Left lung (tissue), 10 donors: ENCODE results near the gene GYPC. TPM values are rescaled to one million over a fixed set of nuclear protein-coding genes. Genes with fewer than 3 reads are reported as not detected.

Source experiments
- ATAC-seq: fragments of 200-7000 bp; cut with Tn5 transposase; one replicate; pipeline ENCODE4 v1.9.1; 2020; ENCODE audit warnings: moderate library complexity
- DNase-seq, 4 donors: peaks; one replicate each; pipeline ENCODE4 v3.0.0-alpha.2; 2013 to 2020
- H3K27ac ChIP-seq, 2 donors: fragments of 200-600 bp; sonication (generic) in 1 of 2; one replicate each; pipeline versions ENCODE4 v1.5.0 to v1.8.0; 2020 to 2021
- H3K27me3 ChIP-seq, 2 donors: fragments of 200-600 bp; sonication (generic) in 1 of 2; one replicate each; pipeline versions ENCODE4 v1.5.0 to v1.8.0; 2020 to 2021
- H3K36me3 ChIP-seq, 2 donors: fragments of 200-600 bp; sonication (generic) in 1 of 2; one replicate each; pipeline versions ENCODE4 v1.5.0 to v1.8.0; 2020 to 2021
- H3K4me1 ChIP-seq, 2 donors: fragments of 200-600 bp; one replicate each; pipeline ENCODE4 v1.8.0; 2021
- H3K4me3 ChIP-seq, 2 donors: fragments of 200-600 bp; sonication (generic) in 1 of 2; one replicate each; pipeline versions ENCODE4 v1.5.0 to v1.8.0; 2020 to 2021; ENCODE audit warnings: mild to moderate bottlenecking in 1 of 2
- H3K9me3 ChIP-seq, 2 donors: fragments of 200-600 bp; sonication (generic) in 1 of 2; one replicate each; pipeline versions ENCODE4 v1.5.0 to v1.8.0; 2020 to 2021
- CTCF ChIP-seq, 2 donors: fragments of 200-600 bp; sonication (generic) in 1 of 2; IDR thresholded peaks; one replicate each; pipeline versions ENCODE4 v1.5.0 to v1.8.0; 2021; ENCODE audit warnings: antibody characterized with exemption in 2 of 2
- intact Hi-C, 2 donors: fragments of 100-400 bp; cut with DNase I; formaldehyde crosslinking; loops; one replicate each; pipeline versions ENCODE4 v1.11.2 to v1.14.2; 2022
- polyA plus RNA-seq, 6 donors: library from polyadenylated mRNA; unstranded; fragments of 120-200 nt; gene quantifications; one replicate each; pipeline ENCODE4 v1.2.1, GENCODE V29; 2013; ENCODE audit not compliant: insufficient read length in 6 of 6
- total RNA-seq, 2 donors: library from RNA; stranded (reverse); fragmentation: NEBNext Ultra II Directional; extraction: Animal tissue kit (Norgen Biotek cat#: 25700); gene quantifications; one replicate each; pipeline ENCODE4 v1.2.1, GENCODE V29; 2021
- donor health status: DM: no; HTN: yes; CAD: no.
- donor health status: DM: no; HTN: no; CAD: no.

The GYPC gene
- total and polyA plus RNA-seq, 8 donors, result 44.0 to 92.8 (median 73.9) TPM

- no peak for TF ChIP-seq CTCF (IDR thresholded peaks at IDR 0.05)
- intact Hi-C loops, result no loop called here
- no peaks in the 10 kb centered on the region for H3K36me3 ChIP-seq
- H3K27me3 ChIP-seq, result no peaks in the 10 kb centered on the region
- no peaks in the 10 kb centered on the region for H3K4me1 ChIP-seq
- H3K4me3 ChIP-seq, result no peak overlapping the region
- ATAC-seq, result peak; percentile 23
- no peak overlapping the region for H3K27ac ChIP-seq
- peaks cover 0 to 10% of the 10 kb centered on the region in 2 donors for H3K9me3 ChIP-seq
- DNase-seq, result no peak
Measured at GRCh38 chr2:126620302-126620701, 35.7 kb upstream of the GYPC start.

GRCh38 chr2:126623000-126623399 is 33.0 kb upstream of the GYPC start:
- no peak for ATAC-seq
- intact Hi-C loops, result no loop called here
- no peak for TF ChIP-seq CTCF (IDR thresholded peaks at IDR 0.05)
- H3K27me3 ChIP-seq, result no peaks in the 10 kb centered on the region
- no peak for DNase-seq
- H3K27ac ChIP-seq, result no peak overlapping the region
- no peaks in the 10 kb centered on the region for H3K36me3 ChIP-seq
- H3K4me1 ChIP-seq, result no peaks in the 10 kb centered on the region
- no peak overlapping the region for H3K4me3 ChIP-seq
- H3K9me3 ChIP-seq, result peaks cover 0 to 10% of the 10 kb centered on the region in 2 donors

DNA sequence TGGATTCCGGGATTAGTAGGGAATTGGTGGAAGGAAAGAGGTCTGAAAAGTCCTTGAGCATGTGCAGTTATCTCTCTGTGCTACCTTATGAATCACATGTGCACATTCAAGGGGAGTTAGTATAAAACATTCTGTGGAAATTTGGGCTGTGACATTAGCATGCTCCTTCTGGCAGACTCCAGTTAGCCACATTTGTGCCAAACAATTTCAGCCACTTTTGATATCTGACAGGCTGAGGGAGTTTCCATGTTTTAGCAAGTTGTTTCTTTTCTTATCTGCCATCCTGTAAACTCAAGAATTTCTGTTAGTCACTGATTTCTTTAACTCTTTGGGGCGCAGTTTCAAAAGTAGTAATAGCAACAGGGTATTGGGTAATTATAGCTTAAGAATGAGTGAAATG is 28.3 kb upstream of the GYPC start:
- H3K4me1 ChIP-seq, result no peaks in the 10 kb centered on the region
- H3K27me3 ChIP-seq, result no peaks in the 10 kb centered on the region
- no peak overlapping the region for H3K4me3 ChIP-seq
- DNase-seq (peak in 2 of 4 donors; percentile 14 to 39), ATAC-seq (peak; percentile 22)
- intact Hi-C loops, result no loop called here
- no peak for TF ChIP-seq CTCF (IDR thresholded peaks at IDR 0.05)
- H3K36me3 ChIP-seq, result no peaks in the 10 kb centered on the region
- no peak overlapping the region for H3K27ac ChIP-seq
- no peaks in the 10 kb centered on the region for H3K9me3 ChIP-seq

DNA sequence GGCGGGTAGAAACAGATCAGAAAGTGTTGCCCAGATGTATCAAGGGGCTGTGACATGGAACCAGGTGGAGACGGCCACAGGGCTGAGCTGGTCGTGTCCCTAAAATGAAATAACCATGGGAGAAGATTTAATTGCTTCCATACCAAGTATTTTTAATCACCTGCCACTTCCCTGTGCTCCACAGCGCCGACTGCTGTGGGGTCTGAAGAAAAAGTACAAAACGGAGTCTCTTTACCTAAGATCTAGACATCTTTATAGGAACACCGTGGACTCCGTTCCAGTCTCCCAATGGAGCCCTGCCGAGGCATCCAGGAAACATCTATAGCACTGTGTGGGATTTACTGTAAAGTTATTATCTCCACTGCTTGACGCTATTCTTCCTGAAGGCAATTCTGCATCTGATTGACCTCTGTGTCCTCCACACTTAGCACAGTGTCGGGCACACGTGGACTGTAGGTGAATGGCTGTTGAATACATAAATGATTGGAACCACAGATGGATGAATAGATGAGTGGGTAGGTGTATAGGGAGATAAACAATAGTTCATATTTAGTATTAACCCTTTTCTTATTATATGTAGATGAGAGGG is 21.6 kb upstream of the GYPC start:
- Histone ChIP-seq H3K9me3 (no peaks in the 10 kb centered on the region), H3K36me3 (no peaks in the 10 kb centered on the region), H3K4me3 (no peak overlapping the region), H3K27ac (no peak overlapping the region), H3K27me3 (no peaks in the 10 kb centered on the region), H3K4me1 (no peaks in the 10 kb centered on the region)
- ATAC-seq (peak; percentile 53), DNase-seq (no peak)
- TF ChIP-seq CTCF (IDR thresholded peaks at IDR 0.05), result peak; percentile 13 to 36
- intact Hi-C loops, result no loop called here

DNA sequence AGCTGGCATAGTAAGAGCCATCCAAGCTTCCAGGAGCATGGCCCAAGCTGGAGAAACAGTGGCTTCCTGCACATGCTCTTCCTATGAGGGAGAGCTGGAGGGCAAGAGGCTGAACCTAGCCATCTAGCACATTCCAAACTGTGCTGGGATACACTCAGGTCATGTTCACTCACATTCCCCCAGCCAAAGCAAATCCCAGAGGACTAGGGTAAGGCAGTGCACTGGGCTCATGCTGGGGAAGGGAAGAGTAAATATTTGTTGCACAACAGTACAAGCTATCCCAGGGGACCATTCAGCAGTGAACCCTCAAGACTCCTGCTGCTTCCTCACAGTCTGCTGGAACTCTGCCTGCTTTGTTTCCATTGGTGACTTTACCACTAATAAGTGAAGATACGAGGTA is 20.7 kb upstream of the GYPC start:
- no peaks in the 10 kb centered on the region for H3K4me1 ChIP-seq
- no peak overlapping the region for H3K27ac ChIP-seq
- H3K9me3 ChIP-seq, result no peaks in the 10 kb centered on the region
- ATAC-seq (no peak), DNase-seq (no peak)
- H3K36me3 ChIP-seq, result no peaks in the 10 kb centered on the region
- TF ChIP-seq CTCF (IDR thresholded peaks at IDR 0.05), result no peak
- no peak overlapping the region for H3K4me3 ChIP-seq
- H3K27me3 ChIP-seq, result no peaks in the 10 kb centered on the region
- intact Hi-C loops, result no loop called here
